Hepatocyte (in vitro differentiated cells): Measurements from ENCODE around the gene WDR26. TPM values are rescaled to one million over a fixed set of nuclear protein-coding genes. Genes with fewer than 3 reads are reported as not detected.

Experiments
- DNase-seq: peaks from one replicate; pipeline ENCODE4 v3.0.0-alpha.2; 2016; ENCODE audit warnings: low spot score
- H2AFZ ChIP-seq: fragments of 200-600 bp; sonication (generic); 2 replicates; pipeline ENCODE4 v1.6.0; 2016; ENCODE audit warnings: antibody characterized with exemption, mild to moderate bottlenecking
- H3K27ac ChIP-seq: fragments of 200-600 bp; sonication (generic); 2 replicates; pipeline ENCODE4 v1.5.1; 2016; ENCODE audit warnings: mild to moderate bottlenecking
- H3K27me3 ChIP-seq: fragments of 200-600 bp; sonication (generic); 2 replicates; pipeline ENCODE4 v1.6.1; 2016
- H3K36me3 ChIP-seq: fragments of 200-600 bp; sonication (generic); replicated peaks from 2 replicates; pipeline ENCODE4 v1.5.1; 2016; ENCODE audit warnings: low read depth; ENCODE audit not compliant: insufficient read depth
- H3K4me1 ChIP-seq: fragments of 200-600 bp; sonication (generic); 2 replicates; pipeline ENCODE4 v1.5.1; 2016; ENCODE audit warnings: mild to moderate bottlenecking, moderate library complexity; ENCODE audit not compliant: insufficient read depth
- H3K4me2 ChIP-seq: fragments of 200-600 bp; sonication (generic); 2 replicates; pipeline ENCODE4 v1.6.0; 2016
- H3K4me3 ChIP-seq: fragments of 200-600 bp; sonication (generic); 2 replicates; pipeline ENCODE4 v1.5.1; 2016; ENCODE audit warnings: mild to moderate bottlenecking
- H3K79me2 ChIP-seq: fragments of 200-600 bp; sonication (generic); 2 replicates; pipeline ENCODE4 v1.6.0; 2017; ENCODE audit warnings: mild to moderate bottlenecking
- H3K9me2 ChIP-seq: fragments of 200-600 bp; sonication (generic); replicated peaks from 2 replicates; pipeline ENCODE4 v1.6.0; 2017; ENCODE audit warnings: mild to moderate bottlenecking; ENCODE audit not compliant: insufficient read depth
- H3K9me3 ChIP-seq: fragments of 200-600 bp; sonication (generic); 2 replicates; pipeline ENCODE4 v1.5.1; 2016; ENCODE audit warnings: low read depth, mild to moderate bottlenecking
- H4K20me1 ChIP-seq: fragments of 200-600 bp; sonication (generic); 2 replicates; pipeline ENCODE4 v1.6.0; 2016; ENCODE audit warnings: mild to moderate bottlenecking; ENCODE audit not compliant: insufficient read depth, poor library complexity, severe bottlenecking
- EZH2 ChIP-seq: fragments of 200-600 bp; sonication (generic); IDR thresholded peaks from 2 replicates; pipeline ENCODE4 v1.6.1; 2016; ENCODE audit warnings: antibody characterized with exemption, mild to moderate bottlenecking, borderline replicate concordance
- EZH2phosphoT487 ChIP-seq: fragments of 200-600 bp; sonication (generic); IDR thresholded peaks from one replicate; pipeline ENCODE4 v1.6.1; 2018; ENCODE audit warnings: antibody characterized with exemption, mild to moderate bottlenecking, low read depth, moderate library complexity; ENCODE audit not compliant: unreplicated experiment, severe bottlenecking
- WGBS: methylation state at CpG from one replicate; pipeline ENCODE4 v1.1.6; 2016; ENCODE audit warnings: low lambda C conversion rate; ENCODE audit errors: missing lambda C conversion rate; 5-methylcytosine and 5-hydroxymethylcytosine counted together
- polyA plus RNA-seq: library from polyadenylated mRNA; unstranded; fragments of >200 nt; fragmentation: Nextera tagmentation; extraction: Ambion mirVana; gene quantifications from 2 replicates; pipeline ENCODE4 v1.2.1, GENCODE V29; 2016
- total RNA-seq: library from RNA; depleted of rRNA; stranded (reverse); fragments of >200 nt; gene quantifications from 2 replicates; pipeline ENCODE4 v1.2.3, GENCODE V29; 2014
- TF ChIP-seq, protein P1 (sequence below): fragments of 200-600 bp; sonication (generic); IDR thresholded peaks from 2 replicates; pipeline ENCODE4 v1.5.1; 2016; ENCODE audit warnings: antibody characterized with exemption, mild to moderate bottlenecking; ENCODE audit not compliant: poor library complexity

Gene WDR26
- total and polyA plus RNA-seq, 2 experiments from 2014 or later, result 9.4 to 72.1 TPM

DNA sequence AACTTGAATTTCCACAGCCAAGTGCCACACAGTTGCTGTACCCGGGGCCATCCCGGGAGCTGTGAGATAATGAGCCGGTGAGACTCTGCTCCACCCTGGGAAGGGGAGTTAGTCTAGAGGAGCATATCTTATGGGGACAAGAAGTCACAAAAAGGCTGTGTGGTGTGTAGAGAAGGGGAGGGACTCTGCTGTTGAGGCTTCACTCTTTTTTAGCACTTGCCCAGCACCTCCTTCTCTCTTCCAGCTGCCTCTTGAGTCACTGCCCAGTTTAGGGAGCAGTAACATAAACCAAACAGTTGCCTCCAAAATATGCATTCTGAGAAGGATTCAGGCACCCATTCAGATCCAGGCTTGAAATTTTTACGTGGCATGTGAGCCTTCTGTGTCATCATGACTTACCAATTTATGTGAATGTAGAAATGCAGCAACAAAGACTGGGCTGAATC, 744 bp upstream of the WDR26 start:
- peaks cover 31% of the 10 kb centered on the region for H3K4me1 ChIP-seq
- TF ChIP-seq EZH2phosphoT487, result no peak
- TF ChIP-seq, protein P1, sequence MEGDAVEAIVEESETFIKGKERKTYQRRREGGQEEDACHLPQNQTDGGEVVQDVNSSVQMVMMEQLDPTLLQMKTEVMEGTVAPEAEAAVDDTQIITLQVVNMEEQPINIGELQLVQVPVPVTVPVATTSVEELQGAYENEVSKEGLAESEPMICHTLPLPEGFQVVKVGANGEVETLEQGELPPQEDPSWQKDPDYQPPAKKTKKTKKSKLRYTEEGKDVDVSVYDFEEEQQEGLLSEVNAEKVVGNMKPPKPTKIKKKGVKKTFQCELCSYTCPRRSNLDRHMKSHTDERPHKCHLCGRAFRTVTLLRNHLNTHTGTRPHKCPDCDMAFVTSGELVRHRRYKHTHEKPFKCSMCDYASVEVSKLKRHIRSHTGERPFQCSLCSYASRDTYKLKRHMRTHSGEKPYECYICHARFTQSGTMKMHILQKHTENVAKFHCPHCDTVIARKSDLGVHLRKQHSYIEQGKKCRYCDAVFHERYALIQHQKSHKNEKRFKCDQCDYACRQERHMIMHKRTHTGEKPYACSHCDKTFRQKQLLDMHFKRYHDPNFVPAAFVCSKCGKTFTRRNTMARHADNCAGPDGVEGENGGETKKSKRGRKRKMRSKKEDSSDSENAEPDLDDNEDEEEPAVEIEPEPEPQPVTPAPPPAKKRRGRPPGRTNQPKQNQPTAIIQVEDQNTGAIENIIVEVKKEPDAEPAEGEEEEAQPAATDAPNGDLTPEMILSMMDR, result no peak
- TF ChIP-seq EZH2, result no peak
- 8% methylated on average over 4 of the region's 4 CpGs for WGBS
- H3K79me2 ChIP-seq, result peaks cover 70% of the 10 kb centered on the region
- H4K20me1 ChIP-seq, result peaks cover 34% of the 10 kb centered on the region
- no peaks in the 10 kb centered on the region for H3K9me3 ChIP-seq
- H3K36me3 ChIP-seq, result no peaks in the 10 kb centered on the region
- H3K9me2 ChIP-seq, result no peaks in the 10 kb centered on the region
- H3K4me3 ChIP-seq, result peak overlapping the region; percentile 88
- peak overlapping the region; percentile 95 for H3K4me2 ChIP-seq
- no peak for DNase-seq
- peak overlapping the region; percentile 98 for H2AFZ ChIP-seq
- no peaks in the 10 kb centered on the region for H3K27me3 ChIP-seq
- peak overlapping the region; percentile 94 for H3K27ac ChIP-seq

DNA sequence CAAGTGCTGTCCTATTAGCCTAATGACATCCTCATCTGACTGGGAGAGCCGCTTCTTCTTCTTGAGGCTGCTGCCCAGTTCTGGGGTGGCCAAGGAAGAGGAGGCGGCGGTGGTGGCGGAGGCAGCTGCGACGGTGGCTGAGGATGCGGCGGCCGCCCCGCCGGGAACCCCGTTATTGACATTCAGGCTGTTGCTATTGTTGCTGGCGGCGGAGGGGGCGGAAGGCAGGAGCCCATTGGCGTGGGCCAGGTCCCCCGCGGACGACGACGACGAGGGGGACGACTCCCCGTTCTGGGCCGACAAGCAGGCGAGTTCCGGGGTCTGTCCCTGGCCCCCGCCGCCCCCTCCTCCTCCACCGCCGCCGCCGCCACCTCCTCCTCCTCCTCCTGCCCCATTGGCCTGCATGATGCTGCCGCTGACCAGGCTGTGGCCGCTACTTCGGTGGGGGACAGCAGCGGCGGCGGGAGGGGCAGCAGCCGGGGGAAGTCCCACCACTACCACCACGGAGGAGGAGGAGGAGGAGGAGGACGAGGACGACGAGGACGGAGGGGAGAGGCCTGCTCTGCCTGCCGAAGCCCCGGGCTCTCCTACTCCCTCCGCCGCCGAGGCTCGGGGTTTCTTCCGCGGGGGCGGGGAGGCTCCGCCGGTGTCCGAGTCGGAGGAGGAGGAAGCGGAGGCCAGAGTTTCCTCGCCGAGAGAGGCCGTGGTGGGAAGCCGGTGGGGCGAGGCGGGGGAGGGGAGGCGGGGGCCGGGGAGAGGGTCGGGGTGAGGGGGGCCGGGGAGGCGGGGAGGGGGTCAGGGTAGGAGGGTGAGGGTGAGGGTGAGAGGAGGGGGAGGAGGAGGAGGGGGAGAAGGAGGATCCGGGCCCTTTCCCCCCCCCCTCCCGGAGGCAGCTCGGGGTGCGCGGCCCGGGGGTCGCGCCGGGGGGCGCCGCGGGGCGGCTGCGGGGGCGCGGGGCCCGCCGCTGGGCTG, 610 bp downstream of the WDR26 start:
- peak; percentile 44 for DNase-seq
- peak overlapping the region; percentile 94 for H3K27ac ChIP-seq
- peak overlapping the region; percentile 89 for H3K4me2 ChIP-seq
- no peaks in the 10 kb centered on the region for H3K9me2 ChIP-seq
- H4K20me1 ChIP-seq, result peaks cover 34% of the 10 kb centered on the region
- peaks cover 25% of the 10 kb centered on the region for H3K4me1 ChIP-seq
- H3K9me3 ChIP-seq, result no peaks in the 10 kb centered on the region
- 5% methylated on average over 20 of the region's 88 CpGs for WGBS
- H3K36me3 ChIP-seq, result no peaks in the 10 kb centered on the region
- H3K4me3 ChIP-seq, result peak overlapping the region; percentile 68
- H3K79me2 ChIP-seq, result peaks cover 83% of the 10 kb centered on the region
- no peaks in the 10 kb centered on the region for H3K27me3 ChIP-seq
- H2AFZ ChIP-seq, result no peak overlapping the region
- TF ChIP-seq, protein P1, result no peak
- TF ChIP-seq EZH2, result no peak
- TF ChIP-seq EZH2phosphoT487, result no peak

DNA sequence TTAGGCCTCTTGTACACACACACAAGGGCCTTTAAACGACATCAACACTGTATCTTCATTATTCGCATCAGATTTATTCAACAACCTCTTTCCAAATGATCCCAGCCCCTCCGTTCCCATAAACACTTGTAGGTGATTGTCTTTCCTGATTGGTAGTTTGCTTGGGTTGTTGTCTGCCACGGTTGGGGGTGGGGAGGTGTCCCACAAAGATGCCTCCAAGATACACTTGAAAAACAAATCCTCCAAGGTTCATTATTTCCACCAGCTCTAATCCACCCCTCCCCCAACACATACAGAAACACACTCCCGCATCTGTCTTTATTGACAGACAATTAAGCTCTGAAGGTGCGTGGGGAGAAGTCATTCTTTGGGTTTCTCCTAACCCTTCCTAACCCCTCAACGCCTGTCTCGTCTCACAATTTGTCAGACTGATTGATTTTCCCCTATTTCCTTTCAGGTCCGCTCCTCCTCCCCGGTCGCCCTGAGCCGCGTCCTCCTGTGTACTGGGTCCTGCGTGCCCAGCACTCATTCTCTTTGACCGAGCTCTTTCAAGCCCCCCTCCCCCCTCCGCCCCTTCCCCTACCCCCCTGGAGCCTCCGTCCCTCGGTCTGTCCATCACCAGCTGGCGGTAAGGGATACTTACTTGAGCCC, 1.4 kb downstream of the WDR26 start:
- 4% methylated on average over 19 of the region's 19 CpGs for WGBS
- Histone ChIP-seq H4K20me1 (peaks cover 34% of the 10 kb centered on the region), H3K4me1 (peaks cover 21% of the 10 kb centered on the region)

More for the DNA sequence above, 1.4 kb downstream of the WDR26 start:
- Histone ChIP-seq H3K36me3 (no peaks in the 10 kb centered on the region), H3K27me3 (no peaks in the 10 kb centered on the region), H3K9me3 (no peaks in the 10 kb centered on the region), H3K27ac (peak overlapping the region; percentile 91), H3K4me3 (peak overlapping the region; percentile 68), H3K4me2 (peak overlapping the region; percentile 89), H3K79me2 (peaks cover 87% of the 10 kb centered on the region), H2AFZ (no peak overlapping the region), H3K9me2 (no peaks in the 10 kb centered on the region)
- peak; percentile 15 for DNase-seq
- TF ChIP-seq, protein P1, result no peak
- TF ChIP-seq EZH2phosphoT487 (no peak), EZH2 (no peak)
